Measurements from ENCODE around the gene LRRC45. TPM values are rescaled to one million over a fixed set of nuclear protein-coding genes. Genes with fewer than 3 reads are reported as not detected.
A peak's percentile ranks its signal among the peaks of the same experiment; 100 is the strongest.

Gene LRRC45
- total RNA-seq, 2 donors from 2014 or later = 11.8 to 15.4 TPM

- no peak overlapping the region for H3K4me3 Mint-ChIP-seq
- no peaks in the 10 kb centered on the region for H3K36me3 Mint-ChIP-seq (ENCODE audit: insufficient read depth in 2 of 2)
- H3K9me3 Mint-ChIP-seq = no peaks in the 10 kb centered on the region
- no peak overlapping the region for H3K27ac Mint-ChIP-seq
- DNase-seq (no peak), ATAC-seq (replicated peaks in 1 of 2) (no peak)
- H3K4me1 Mint-ChIP-seq (ENCODE audit: low read depth) = peaks cover 7% of the 10 kb centered on the region
- no peaks in the 10 kb centered on the region for H3K27me3 Mint-ChIP-seq (ENCODE audit: low read depth)
Measured at GRCh38 chr17:82045936-82046484, 22.9 kb downstream of the LRRC45 start.

GRCh38 chr17:82046903-82047302, 23.8 kb downstream of the LRRC45 start:
- ATAC-seq (replicated peaks in 1 of 2) (no peak), DNase-seq (no peak)
- H3K9me3 Mint-ChIP-seq = no peaks in the 10 kb centered on the region
- no peak overlapping the region for H3K4me3 Mint-ChIP-seq
- H3K4me1 Mint-ChIP-seq (ENCODE audit: low read depth) = peaks cover 7% of the 10 kb centered on the region
- no peaks in the 10 kb centered on the region for H3K36me3 Mint-ChIP-seq (ENCODE audit: insufficient read depth in 2 of 2)
- H3K27ac Mint-ChIP-seq = no peak overlapping the region
- no peaks in the 10 kb centered on the region for H3K27me3 Mint-ChIP-seq (ENCODE audit: low read depth)

- no peaks in the 10 kb centered on the region for H3K9me3 Mint-ChIP-seq
- DNase-seq (no peak), ATAC-seq (replicated peaks in 1 of 2) (no peak)
- no peaks in the 10 kb centered on the region for H3K36me3 Mint-ChIP-seq (ENCODE audit: insufficient read depth in 2 of 2)
- no peaks in the 10 kb centered on the region for H3K27me3 Mint-ChIP-seq (ENCODE audit: low read depth)
- H3K4me3 Mint-ChIP-seq = no peak overlapping the region
- peaks cover 7% of the 10 kb centered on the region for H3K4me1 Mint-ChIP-seq (ENCODE audit: low read depth)
- no peak overlapping the region for H3K27ac Mint-ChIP-seq
Measured at GRCh38 chr17:82047379-82047778, 24.3 kb downstream of the LRRC45 start.

GRCh38 chr17:82047914-82048570, 24.9 kb downstream of the LRRC45 start:
- Mint-ChIP-seq H3K4me3 (no peak overlapping the region), H3K27ac (no peak overlapping the region), H3K4me1 (ENCODE audit: low read depth) (peaks cover 12% of the 10 kb centered on the region), H3K36me3 (ENCODE audit: insufficient read depth in 2 of 2) (no peaks in the 10 kb centered on the region), H3K27me3 (ENCODE audit: low read depth) (no peaks in the 10 kb centered on the region), H3K9me3 (no peaks in the 10 kb centered on the region)
- no peak for ATAC-seq (replicated peaks in 1 of 2)
- no peak for DNase-seq

GRCh38 chr17:82048571-82048971, 25.5 kb downstream of the LRRC45 start:
- ATAC-seq (replicated peaks in 1 of 2) = no peak
- no peak for DNase-seq
- no peaks in the 10 kb centered on the region for H3K36me3 Mint-ChIP-seq (ENCODE audit: insufficient read depth in 2 of 2)
- no peaks in the 10 kb centered on the region for H3K27me3 Mint-ChIP-seq (ENCODE audit: low read depth)
- peaks cover 17% of the 10 kb centered on the region for H3K4me1 Mint-ChIP-seq (ENCODE audit: low read depth)
- H3K9me3 Mint-ChIP-seq = no peaks in the 10 kb centered on the region
- no peak overlapping the region for H3K27ac Mint-ChIP-seq
- H3K4me3 Mint-ChIP-seq = peak overlapping the region in 1 of 2 donors; percentile 44

- DNase-seq (no peak), ATAC-seq (replicated peaks in 1 of 2) (no peak)
- H3K36me3 Mint-ChIP-seq (ENCODE audit: insufficient read depth in 2 of 2) = no peaks in the 10 kb centered on the region
- H3K27ac Mint-ChIP-seq = no peak overlapping the region
- H3K27me3 Mint-ChIP-seq (ENCODE audit: low read depth) = no peaks in the 10 kb centered on the region
- no peaks in the 10 kb centered on the region for H3K9me3 Mint-ChIP-seq
- peaks cover 20% of the 10 kb centered on the region for H3K4me1 Mint-ChIP-seq (ENCODE audit: low read depth)
- H3K4me3 Mint-ChIP-seq = peak overlapping the region in 1 of 2 donors; percentile 10
Measured at GRCh38 chr17:82049106-82049505, 26.0 kb downstream of the LRRC45 start.

GRCh38 chr17:82049521-82049971, 26.4 kb downstream of the LRRC45 start:
- Mint-ChIP-seq H3K27ac (no peak overlapping the region), H3K27me3 (ENCODE audit: low read depth) (no peaks in the 10 kb centered on the region), H3K36me3 (ENCODE audit: insufficient read depth in 2 of 2) (no peaks in the 10 kb centered on the region), H3K4me3 (no peak overlapping the region), H3K4me1 (ENCODE audit: low read depth) (peaks cover 20% of the 10 kb centered on the region), H3K9me3 (no peaks in the 10 kb centered on the region)
- DNase-seq (no peak), ATAC-seq (replicated peaks in 1 of 2) (no peak)

GRCh38 chr17:82050152-82050760, 27.2 kb downstream of the LRRC45 start:
- H3K4me1 Mint-ChIP-seq (ENCODE audit: low read depth) = peaks cover 20% of the 10 kb centered on the region
- H3K9me3 Mint-ChIP-seq = no peaks in the 10 kb centered on the region
- H3K36me3 Mint-ChIP-seq (ENCODE audit: insufficient read depth in 2 of 2) = no peaks in the 10 kb centered on the region
- no peak for DNase-seq
- H3K27me3 Mint-ChIP-seq (ENCODE audit: low read depth) = no peaks in the 10 kb centered on the region
- no peak for ATAC-seq (replicated peaks in 1 of 2)
- no peak overlapping the region for H3K27ac Mint-ChIP-seq
- peak overlapping the region; percentile 92 to 95 for H3K4me3 Mint-ChIP-seq

- Mint-ChIP-seq H3K27me3 (ENCODE audit: low read depth) (no peaks in the 10 kb centered on the region), H3K9me3 (no peaks in the 10 kb centered on the region), H3K4me3 (peak overlapping the region; percentile 92 to 95), H3K4me1 (ENCODE audit: low read depth) (peaks cover 20% of the 10 kb centered on the region), H3K36me3 (ENCODE audit: insufficient read depth in 2 of 2) (no peaks in the 10 kb centered on the region), H3K27ac (peak overlapping the region; percentile 30)
- DNase-seq (no peak), ATAC-seq (replicated peaks in 1 of 2) (peak; percentile 33 to 39)
Measured at GRCh38 chr17:82050761-82051641, 27.9 kb downstream of the LRRC45 start.

- no peaks in the 10 kb centered on the region for H3K9me3 Mint-ChIP-seq
- no peaks in the 10 kb centered on the region for H3K27me3 Mint-ChIP-seq (ENCODE audit: low read depth)
- ATAC-seq (replicated peaks in 1 of 2) (peak; percentile 91), DNase-seq (peak; percentile 87 to 89)
- H3K4me3 Mint-ChIP-seq = peak within 1 kb of the TSS; percentile 92 to 95
- peaks cover 20% of the 10 kb centered on the region for H3K4me1 Mint-ChIP-seq (ENCODE audit: low read depth)
- peak within 1 kb of the TSS; percentile 30 for H3K27ac Mint-ChIP-seq
- no peaks in the 10 kb centered on the region for H3K36me3 Mint-ChIP-seq (ENCODE audit: insufficient read depth in 2 of 2)
Measured at GRCh38 chr17:82051776-82052637, 28.9 kb downstream of the LRRC45 start, which contains the start of the genes GPS1 and RFNG. Gene GPS1, plus strand, starts transcription at chr17:82051898. Its CDS starts 34 bp downstream, at chr17:82051932. Gene RFNG, minus strand, starts transcription at chr17:82051811. Its CDS starts 45 bp downstream, at chr17:82051766.

GRCh38 chr17:82052638-82053059, 29.5 kb downstream of the LRRC45 start:
- Mint-ChIP-seq H3K27ac (no peak overlapping the region), H3K4me1 (ENCODE audit: low read depth) (peaks cover 20% of the 10 kb centered on the region), H3K36me3 (ENCODE audit: insufficient read depth in 2 of 2) (no peaks in the 10 kb centered on the region), H3K27me3 (ENCODE audit: low read depth) (no peaks in the 10 kb centered on the region), H3K9me3 (no peaks in the 10 kb centered on the region), H3K4me3 (peak overlapping the region; percentile 84 to 88)
- DNase-seq (no peak), ATAC-seq (replicated peaks in 1 of 2) (no peak)

GRCh38 chr17:82053130-82053529, 30.0 kb downstream of the LRRC45 start:
- ATAC-seq (replicated peaks in 1 of 2) (no peak), DNase-seq (no peak)
- no peaks in the 10 kb centered on the region for H3K36me3 Mint-ChIP-seq (ENCODE audit: insufficient read depth in 2 of 2)
- H3K4me1 Mint-ChIP-seq (ENCODE audit: low read depth) = peaks cover 20% of the 10 kb centered on the region
- no peaks in the 10 kb centered on the region for H3K27me3 Mint-ChIP-seq (ENCODE audit: low read depth)
- H3K4me3 Mint-ChIP-seq = peak overlapping the region; percentile 84 to 88
- H3K9me3 Mint-ChIP-seq = no peaks in the 10 kb centered on the region
- H3K27ac Mint-ChIP-seq = no peak overlapping the region

Data from activated T-cell treated with anti-CD3 and anti-CD28 coated beads, Interleukin-2, amount 50 U/mL, for 72 hours (primary cell).